Stimulated activated CD4-positive, alpha-beta T cell treated with anti-CD3 and anti-CD28 coated beads, TNF-alpha, amount 100 ng/mL, for 48 hours (primary cell): ENCODE data around the gene CBX6.

Experiments used
- DNase-seq, 3 donors: peaks; one replicate each; pipeline ENCODE4 v3.0.0-alpha.2; 2020; ENCODE audit warnings: low read depth in 3 of 3

The CBX6 gene

GRCh38 chr22:38840129-38840528 is 31.9 kb downstream of the CBX6 start:
- no peak for DNase-seq

GRCh38 chr22:38839686-38840085 is 32.3 kb downstream of the CBX6 start:
- no peak for DNase-seq

GRCh38 chr22:38837414-38837928 is 34.5 kb downstream of the CBX6 start:
- no peak for DNase-seq

- no peak for DNase-seq
These were observed 36.1 kb downstream of the CBX6 start for GRCh38 chr22:38835888-38836301.

GRCh38 chr22:38834991-38835390 is 37.0 kb downstream of the CBX6 start:
- no peak for DNase-seq

- DNase-seq = no peak
These were observed 37.6 kb downstream of the CBX6 start for GRCh38 chr22:38834215-38834953.

- no peak for DNase-seq
These were observed 39.0 kb downstream of the CBX6 start for GRCh38 chr22:38833061-38833460.

- no peak for DNase-seq
These were observed 39.7 kb downstream of the CBX6 start for GRCh38 chr22:38832005-38832978.

GRCh38 chr22:38831166-38831945 is 40.7 kb downstream of the CBX6 start:
- DNase-seq = no peak

- DNase-seq = no peak
These were observed 41.2 kb downstream of the CBX6 start for GRCh38 chr22:38830845-38831108.

- no peak for DNase-seq
These were observed 41.8 kb downstream of the CBX6 start for GRCh38 chr22:38830026-38830844.

- no peak for DNase-seq
These were observed 42.5 kb downstream of the CBX6 start for GRCh38 chr22:38829485-38829884.

GRCh38 chr22:38828616-38829205 is 43.3 kb downstream of the CBX6 start:
- DNase-seq = no peak

GRCh38 chr22:38828191-38828590 is 43.8 kb downstream of the CBX6 start:
- no peak for DNase-seq

- no peak for DNase-seq
These were observed 44.5 kb downstream of the CBX6 start for GRCh38 chr22:38827510-38827909.

GRCh38 chr22:38826801-38827200 is 45.2 kb downstream of the CBX6 start:
- no peak for DNase-seq

GRCh38 chr22:38826386-38826785 is 45.6 kb downstream of the CBX6 start:
- DNase-seq = no peak

GRCh38 chr22:38824585-38824984 is 47.4 kb downstream of the CBX6 start:
- peak in 2 of 3 donors; percentile 26 to 45 for DNase-seq

- DNase-seq = no peak
These were observed 48.4 kb downstream of the CBX6 start for GRCh38 chr22:38823637-38824036.

GRCh38 chr22:38823076-38823475 is 48.9 kb downstream of the CBX6 start:
- DNase-seq = no peak

- DNase-seq = no peak
These were observed 52.0 kb downstream of the CBX6 start for GRCh38 chr22:38820020-38820419.
